Mucosa of stomach (tissue), 1 donor: Measurements from ENCODE around the gene KDM4C.

Experiments used
- H3K27me3 ChIP-seq: one replicate; pipeline ENCODE4 v1.7.0; 2013; ENCODE audit warnings: mild to moderate bottlenecking, low read length; ENCODE audit not compliant: control insufficient read depth, insufficient read depth
- H3K36me3 ChIP-seq: one replicate; pipeline ENCODE4 v1.7.0; 2013; ENCODE audit warnings: low read length; ENCODE audit not compliant: control insufficient read depth, insufficient read depth
- H3K4me1 ChIP-seq: one replicate; pipeline ENCODE4 v1.7.0; 2013; ENCODE audit warnings: mild to moderate bottlenecking, low read length; ENCODE audit not compliant: control insufficient read depth, insufficient read depth
- H3K4me3 ChIP-seq: one replicate; pipeline ENCODE4 v1.7.0; 2013; ENCODE audit warnings: low read length
- H3K9ac ChIP-seq: one replicate; pipeline ENCODE4 v1.7.0; 2013; ENCODE audit warnings: mild to moderate bottlenecking, low read length, moderate library complexity
- H3K9me3 ChIP-seq: one replicate; pipeline ENCODE4 v1.7.0; 2013; ENCODE audit warnings: mild to moderate bottlenecking, low read length, moderate library complexity; ENCODE audit not compliant: control insufficient read depth
- donor health status: Pancreatic carcinoma.

KDM4C gene

DNA sequence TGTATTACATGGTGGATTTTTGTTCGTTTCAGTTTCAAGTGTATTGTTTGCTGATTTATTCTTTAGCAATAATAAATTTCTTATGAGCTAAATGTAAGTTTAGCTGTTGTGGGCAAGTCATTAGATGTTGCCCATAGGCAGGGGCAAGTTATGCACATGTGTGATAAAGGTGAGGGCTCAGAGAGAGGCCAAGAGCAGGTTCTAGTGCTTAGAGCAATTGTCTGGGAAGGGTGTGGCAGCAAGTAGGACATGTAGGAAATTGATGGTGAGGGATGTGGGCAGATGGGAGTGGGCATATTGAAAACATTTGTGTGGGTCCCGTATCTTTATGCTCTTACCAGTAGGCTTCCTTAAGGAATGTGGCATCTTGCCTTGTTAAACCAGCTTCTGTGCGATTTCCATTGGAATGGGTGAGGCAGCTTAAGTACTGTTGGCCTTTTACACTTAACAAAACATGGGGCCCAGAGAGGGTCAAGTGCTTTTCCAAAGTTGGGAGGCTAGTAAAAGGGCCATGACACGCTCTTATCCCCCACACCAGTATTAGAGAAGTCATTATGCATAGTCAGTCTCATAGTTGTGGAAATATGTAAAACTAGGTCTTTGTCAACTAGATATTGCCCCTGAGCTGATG lies 60.6 kb downstream of the KDM4C start:
- no peaks in the 10 kb centered on the region for H3K27me3 ChIP-seq
- no peaks in the 10 kb centered on the region for H3K36me3 ChIP-seq
- peaks cover 19% of the 10 kb centered on the region for H3K4me1 ChIP-seq
- no peaks in the 10 kb centered on the region for H3K9me3 ChIP-seq
- H3K4me3 ChIP-seq = no peak overlapping the region
- no peak overlapping the region for H3K9ac ChIP-seq

DNA sequence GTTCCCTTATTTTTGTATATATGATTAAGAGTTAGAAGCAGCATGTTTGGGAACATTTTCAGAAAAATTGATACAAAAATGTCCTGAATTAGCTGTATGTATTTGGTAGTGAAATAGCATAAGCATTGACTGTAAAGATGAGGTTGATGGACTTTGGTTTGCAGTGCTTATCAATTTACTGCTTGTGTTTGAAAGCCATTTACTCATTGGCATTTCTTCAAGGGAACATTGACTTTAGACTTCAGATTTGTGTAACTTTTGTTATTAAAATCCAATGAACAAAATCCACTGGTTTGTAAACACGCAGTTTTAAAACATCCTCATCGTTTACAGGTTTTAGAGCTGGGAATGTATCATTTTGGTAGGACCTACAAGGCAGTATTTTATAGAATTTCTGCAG lies 61.3 kb downstream of the KDM4C start:
- Histone ChIP-seq H3K4me3 (no peak overlapping the region), H3K36me3 (no peaks in the 10 kb centered on the region), H3K4me1 (peaks cover 19% of the 10 kb centered on the region)

DNA sequence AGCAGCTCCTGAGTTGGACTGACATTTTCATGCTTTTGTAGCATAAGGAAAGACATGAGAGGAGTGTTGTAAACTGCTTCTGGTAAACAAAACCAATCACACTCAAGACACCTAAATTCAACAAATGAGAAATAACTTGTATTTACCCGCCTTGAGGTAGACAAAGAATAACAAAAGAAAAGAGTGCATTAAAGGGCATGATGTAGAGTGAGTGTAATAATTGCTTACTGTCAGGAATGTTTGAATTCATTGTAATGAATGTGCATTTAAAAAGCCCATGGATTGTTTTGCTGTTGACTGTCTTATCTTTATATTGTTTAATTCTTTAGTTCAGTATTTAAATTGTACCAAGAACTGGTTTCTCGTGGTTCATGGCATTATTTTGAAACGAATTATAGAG lies 61.8 kb downstream of the KDM4C start:
- Histone ChIP-seq H3K9me3 (no peaks in the 10 kb centered on the region), H3K4me3 (no peak overlapping the region), H3K9ac (no peak overlapping the region), H3K36me3 (no peaks in the 10 kb centered on the region), H3K27me3 (no peaks in the 10 kb centered on the region), H3K4me1 (peaks cover 19% of the 10 kb centered on the region)

More for the DNA sequence above, 61.3 kb downstream of the KDM4C start:
- H3K9ac ChIP-seq = no peak overlapping the region
- H3K27me3 ChIP-seq = no peaks in the 10 kb centered on the region
- H3K9me3 ChIP-seq = no peaks in the 10 kb centered on the region

DNA sequence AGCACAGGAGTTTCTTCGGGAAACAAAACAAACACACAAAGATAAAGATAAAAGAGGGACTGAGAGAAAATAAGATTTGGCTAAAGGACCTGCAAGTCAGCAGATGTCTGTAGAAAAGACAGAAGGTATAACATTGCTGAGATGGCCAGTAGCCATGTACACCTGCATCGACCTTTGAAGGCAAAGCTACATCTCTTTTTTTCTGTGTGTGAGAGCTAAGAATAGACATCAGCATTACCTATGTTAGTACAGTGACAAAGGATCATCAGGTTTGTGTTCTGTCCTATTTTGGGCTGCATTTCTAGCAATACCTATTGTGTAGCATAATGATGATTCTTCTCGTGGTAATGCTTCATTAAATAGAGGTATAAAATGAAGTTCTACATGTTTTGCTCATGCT lies 64.9 kb downstream of the KDM4C start:
- no peaks in the 10 kb centered on the region for H3K27me3 ChIP-seq
- peaks cover 19% of the 10 kb centered on the region for H3K4me1 ChIP-seq
- H3K9ac ChIP-seq = no peak overlapping the region
- H3K4me3 ChIP-seq = no peak overlapping the region
- no peaks in the 10 kb centered on the region for H3K9me3 ChIP-seq
- no peaks in the 10 kb centered on the region for H3K36me3 ChIP-seq

DNA sequence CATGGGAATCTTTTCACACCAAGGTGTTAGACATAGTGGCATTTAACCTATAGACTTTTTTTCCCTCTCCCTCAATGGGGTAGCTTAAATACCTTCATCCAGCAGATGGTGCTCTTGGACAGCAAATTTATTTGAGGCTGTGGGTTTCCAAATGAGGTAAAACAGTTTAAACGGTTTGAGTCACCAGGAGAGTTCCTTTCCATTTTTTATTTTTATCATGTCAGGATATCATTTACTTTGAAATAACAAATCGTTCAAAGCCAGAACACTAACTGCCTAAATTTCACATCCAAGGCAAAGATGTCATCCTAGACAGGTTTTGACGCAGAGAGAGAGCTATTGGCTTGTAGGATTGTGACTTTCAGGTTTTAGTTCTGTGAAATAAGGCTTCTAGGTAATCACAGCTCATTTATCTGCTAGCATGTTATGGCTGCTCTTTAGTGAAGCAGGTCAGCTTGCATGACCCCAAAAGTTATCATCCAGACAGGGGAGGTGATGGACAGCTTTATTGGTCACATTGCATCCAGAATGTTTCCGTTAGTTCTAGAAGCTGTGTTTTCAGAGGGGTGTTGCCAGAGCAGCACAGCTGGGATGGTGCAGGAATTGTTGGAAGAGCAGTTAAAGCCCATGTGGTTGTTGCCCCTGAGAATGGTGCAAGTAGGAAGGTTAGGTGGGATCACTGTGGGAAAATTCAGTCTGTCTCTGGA lies 69.8 kb downstream of the KDM4C start:
- no peaks in the 10 kb centered on the region for H3K9me3 ChIP-seq
- no peaks in the 10 kb centered on the region for H3K4me1 ChIP-seq
- no peak overlapping the region for H3K4me3 ChIP-seq

GRCh38 chr9:6829027-6829426 lies 71.3 kb downstream of the KDM4C start:
- no peaks in the 10 kb centered on the region for H3K36me3 ChIP-seq
- no peaks in the 10 kb centered on the region for H3K9me3 ChIP-seq
- H3K27me3 ChIP-seq = no peaks in the 10 kb centered on the region
- no peak overlapping the region for H3K9ac ChIP-seq
- H3K4me1 ChIP-seq = no peaks in the 10 kb centered on the region
- H3K4me3 ChIP-seq = no peak overlapping the region

More for the DNA sequence above, 69.8 kb downstream of the KDM4C start:
- Histone ChIP-seq H3K36me3 (no peaks in the 10 kb centered on the region), H3K27me3 (no peaks in the 10 kb centered on the region), H3K9ac (no peak overlapping the region)

GRCh38 chr9:6829536-6829935 lies 71.8 kb downstream of the KDM4C start:
- Histone ChIP-seq H3K4me3 (no peak overlapping the region), H3K9ac (no peak overlapping the region), H3K9me3 (no peaks in the 10 kb centered on the region), H3K27me3 (no peaks in the 10 kb centered on the region), H3K4me1 (no peaks in the 10 kb centered on the region), H3K36me3 (no peaks in the 10 kb centered on the region)

DNA sequence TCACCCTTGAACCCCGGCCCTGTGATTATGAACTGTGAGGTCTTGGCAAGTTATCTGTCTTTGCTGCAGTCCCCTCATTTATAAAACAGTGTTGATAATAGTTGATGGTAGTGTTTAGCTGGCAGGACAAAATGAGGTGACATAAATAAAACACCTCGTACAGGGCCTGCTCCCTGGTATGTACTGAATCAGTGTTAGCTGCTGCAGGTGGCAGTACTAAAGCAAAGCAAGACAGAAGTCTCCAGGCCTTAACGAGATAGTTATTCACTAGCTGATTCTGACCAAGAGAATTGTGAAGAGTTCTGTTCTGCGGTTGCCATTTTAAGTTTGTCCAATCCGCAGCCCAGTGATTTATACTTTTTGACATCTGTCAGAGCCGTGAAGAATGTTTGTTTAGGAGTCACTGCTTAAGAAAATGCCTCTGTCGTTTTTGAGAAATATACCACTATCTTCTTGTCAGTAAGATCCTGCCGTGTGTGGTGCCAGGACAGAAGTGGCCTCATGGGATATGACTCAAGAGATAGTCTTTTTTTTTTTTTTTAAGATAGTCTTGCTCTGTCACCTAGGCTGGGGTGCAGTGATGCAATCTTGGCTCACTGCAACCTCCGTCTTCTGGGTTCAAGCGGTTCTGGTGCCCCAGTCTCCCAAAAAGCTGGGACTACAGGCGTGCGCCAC lies 75.9 kb downstream of the KDM4C start:
- Histone ChIP-seq H3K27me3 (no peaks in the 10 kb centered on the region), H3K4me3 (no peak overlapping the region), H3K9ac (no peak overlapping the region), H3K36me3 (no peaks in the 10 kb centered on the region), H3K9me3 (no peaks in the 10 kb centered on the region), H3K4me1 (no peaks in the 10 kb centered on the region)

GRCh38 chr9:6834306-6834705 lies 76.5 kb downstream of the KDM4C start:
- H3K27me3 ChIP-seq = no peaks in the 10 kb centered on the region
- no peak overlapping the region for H3K9ac ChIP-seq
- no peaks in the 10 kb centered on the region for H3K36me3 ChIP-seq
- H3K9me3 ChIP-seq = no peaks in the 10 kb centered on the region
- no peak overlapping the region for H3K4me3 ChIP-seq
- H3K4me1 ChIP-seq = no peaks in the 10 kb centered on the region

DNA sequence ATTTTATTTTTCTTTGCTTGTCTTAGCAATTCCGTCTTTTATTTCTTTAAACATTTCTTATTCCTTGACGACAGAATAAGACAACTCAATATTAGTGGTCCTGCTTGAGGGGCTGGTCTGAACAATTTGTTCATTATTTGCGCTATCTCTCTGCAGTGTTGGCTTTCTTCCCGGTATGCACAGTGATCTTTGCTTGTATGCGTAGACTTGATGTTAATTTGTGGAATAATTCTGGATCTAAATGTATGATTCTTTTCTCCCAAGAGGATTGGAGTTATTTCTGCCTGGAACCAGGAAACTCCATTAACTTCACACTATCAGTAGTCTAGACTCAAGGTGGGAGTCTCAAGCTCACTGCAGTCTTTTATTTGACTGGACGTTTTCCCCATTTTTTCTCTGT lies 80.4 kb downstream of the KDM4C start:
- no peaks in the 10 kb centered on the region for H3K36me3 ChIP-seq
- H3K27me3 ChIP-seq = no peaks in the 10 kb centered on the region
- no peak overlapping the region for H3K4me3 ChIP-seq
- no peaks in the 10 kb centered on the region for H3K9me3 ChIP-seq
- no peaks in the 10 kb centered on the region for H3K4me1 ChIP-seq
- no peak overlapping the region for H3K9ac ChIP-seq

DNA sequence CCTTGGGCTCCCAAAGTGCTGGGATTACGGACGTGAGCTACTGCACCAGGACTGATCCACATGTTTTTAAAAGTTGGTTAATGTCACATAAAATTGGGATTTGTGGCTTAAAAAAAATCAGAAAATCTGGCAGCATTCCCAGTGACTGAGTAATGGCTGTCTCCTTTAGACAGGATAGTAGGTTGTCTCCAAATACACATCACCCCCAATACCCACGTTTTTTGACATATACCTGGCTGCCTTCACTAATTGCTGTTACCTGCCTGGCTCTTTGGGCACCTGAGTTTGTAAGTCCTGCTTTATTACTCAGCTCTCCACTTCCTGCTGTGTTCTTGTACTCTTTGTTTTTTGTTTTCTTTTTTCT lies 84.8 kb downstream of the KDM4C start:
- Histone ChIP-seq H3K36me3 (no peaks in the 10 kb centered on the region), H3K27me3 (no peaks in the 10 kb centered on the region), H3K9ac (no peak overlapping the region), H3K4me3 (no peak overlapping the region), H3K4me1 (no peaks in the 10 kb centered on the region), H3K9me3 (no peaks in the 10 kb centered on the region)

DNA sequence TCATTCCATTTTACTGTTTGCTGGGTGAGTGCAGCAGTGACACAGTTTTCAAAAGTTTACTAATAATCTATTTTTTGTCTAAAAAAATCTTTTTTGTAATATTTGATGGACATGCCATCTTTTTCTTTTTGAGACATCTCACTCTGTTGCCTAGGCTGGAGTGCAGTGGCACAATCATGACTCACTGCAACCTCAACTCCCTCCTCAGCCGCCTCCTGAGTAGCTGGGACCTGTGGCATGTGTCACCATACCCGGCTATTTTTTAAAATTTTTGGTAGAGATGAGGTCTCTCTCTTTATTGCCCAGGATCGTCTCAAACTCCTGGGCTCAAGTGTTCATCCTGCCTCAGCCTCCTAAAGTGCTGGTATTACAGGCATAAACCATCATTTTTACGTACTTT lies 86.0 kb downstream of the KDM4C start:
- no peaks in the 10 kb centered on the region for H3K27me3 ChIP-seq
- H3K9ac ChIP-seq = no peak overlapping the region
- no peaks in the 10 kb centered on the region for H3K9me3 ChIP-seq
- H3K4me3 ChIP-seq = no peak overlapping the region
- no peaks in the 10 kb centered on the region for H3K4me1 ChIP-seq
- H3K36me3 ChIP-seq = no peaks in the 10 kb centered on the region
